Suprapubic skin (tissue), 4 donors: Measurements from ENCODE around the gene CCL8.

Experiments used
- CTCF ChIP-seq, 2 donors: fragments of 200-600 bp in 1 of 2; fragments of 450-650 bp in 1 of 2; sonication (generic) in 1 of 2; IDR thresholded peaks; one replicate each; pipeline ENCODE4 v1.5.1; 2016 to 2019; ENCODE audit warnings: antibody characterized with exemption in 2 of 2, mild to moderate bottlenecking in 1 of 2, moderate library complexity in 1 of 2
- POLR2A ChIP-seq, 2 donors: fragments of 450-650 bp; IDR thresholded peaks; one replicate each; pipeline ENCODE4 v1.6.1; 2017; ENCODE audit warnings: antibody characterized with exemption in 2 of 2, mild to moderate bottlenecking in 2 of 2, moderate library complexity in 2 of 2
- POLR2AphosphoS5 ChIP-seq, 3 donors: sonication (generic); formaldehyde crosslinking; IDR thresholded peaks; one replicate each; pipeline ENCODE4 v1.6.1; 2017; ENCODE audit warnings: antibody characterized with exemption in 3 of 3

DNA sequence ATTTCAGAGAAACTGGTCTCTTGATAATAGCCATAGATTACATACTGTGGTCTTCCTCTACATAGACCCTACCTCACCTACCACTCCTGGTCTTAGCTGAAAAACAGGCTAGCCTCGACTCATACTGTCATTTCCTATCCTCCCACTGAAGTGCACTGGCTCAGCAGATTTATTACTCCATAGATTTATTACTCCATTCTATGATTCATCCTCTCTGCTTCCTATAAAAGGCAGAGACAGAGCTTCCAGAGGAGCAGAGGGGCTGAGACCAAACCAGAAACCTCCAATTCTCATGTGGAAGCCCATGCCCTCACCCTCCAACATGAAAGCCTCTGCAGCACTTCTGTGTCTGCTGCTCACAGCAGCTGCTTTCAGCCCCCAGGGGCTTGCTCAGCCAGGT, 49.3 kb upstream of the CCL8 start, which contains the start of gene CCL7:
- TF ChIP-seq CTCF (IDR thresholded peaks at IDR 0.05) (no peak), POLR2A (IDR thresholded peaks at IDR 0.05) (no peak), POLR2AphosphoS5 (IDR thresholded peaks at IDR 0.05) (no peak)
